Measurements from ENCODE around the gene TMEM167B.

The TMEM167B gene

GRCh38 chr1:109083501-109083900 is 7.1 kb upstream of the TMEM167B start:
- FAIRE-seq: no peak

GRCh38 chr1:109083923-109084322 is 6.6 kb upstream of the TMEM167B start:
- FAIRE-seq: no peak

- FAIRE-seq: no peak
Observed at GRCh38 chr1:109084563-109085517, 5.7 kb upstream of the TMEM167B start.

GRCh38 chr1:109089242-109090015 is 1.1 kb upstream of the TMEM167B start:
- no peak for FAIRE-seq

- FAIRE-seq: no peak
Observed at GRCh38 chr1:109091078-109091838, 694 bp downstream of the TMEM167B start.

- FAIRE-seq: no peak
Observed at GRCh38 chr1:109091839-109092193, 1.3 kb downstream of the TMEM167B start.

- FAIRE-seq: no peak
Observed at GRCh38 chr1:109094377-109094803, 3.8 kb downstream of the TMEM167B start.

GRCh38 chr1:109094871-109095270 is 4.3 kb downstream of the TMEM167B start:
- no peak for FAIRE-seq

- FAIRE-seq: no peak
Observed at GRCh38 chr1:109095631-109096030, 5.1 kb downstream of the TMEM167B start.

GRCh38 chr1:109096120-109096519 is 5.6 kb downstream of the TMEM167B start:
- no peak for FAIRE-seq

GRCh38 chr1:109099938-109100773 is 9.6 kb downstream of the TMEM167B start:
- peak; percentile 83 for FAIRE-seq

GRCh38 chr1:109104364-109105151 is 14.0 kb downstream of the TMEM167B start:
- FAIRE-seq: no peak

GRCh38 chr1:109105881-109106280 is 15.3 kb downstream of the TMEM167B start:
- FAIRE-seq: no peak

GRCh38 chr1:109107785-109108184 is 17.2 kb downstream of the TMEM167B start:
- no peak for FAIRE-seq

- FAIRE-seq: no peak
Observed at GRCh38 chr1:109109906-109110305, 19.3 kb downstream of the TMEM167B start.

GRCh38 chr1:109111386-109112055 is 21.0 kb downstream of the TMEM167B start:
- no peak for FAIRE-seq

- no peak for FAIRE-seq
Observed at GRCh38 chr1:109112056-109112651, 21.6 kb downstream of the TMEM167B start.

GRCh38 chr1:109112652-109113285 is 22.2 kb downstream of the TMEM167B start:
- no peak for FAIRE-seq

- FAIRE-seq: no peak
Observed at GRCh38 chr1:109113590-109114341, 23.2 kb downstream of the TMEM167B start, which contains the start of gene ELAPOR1. Gene ELAPOR1 (plus strand): TSS chr1:109114115. CDS start chr1:109114184, 69 bp downstream.
